Measurements from ENCODE around the gene DAP.

DAP gene

DNA sequence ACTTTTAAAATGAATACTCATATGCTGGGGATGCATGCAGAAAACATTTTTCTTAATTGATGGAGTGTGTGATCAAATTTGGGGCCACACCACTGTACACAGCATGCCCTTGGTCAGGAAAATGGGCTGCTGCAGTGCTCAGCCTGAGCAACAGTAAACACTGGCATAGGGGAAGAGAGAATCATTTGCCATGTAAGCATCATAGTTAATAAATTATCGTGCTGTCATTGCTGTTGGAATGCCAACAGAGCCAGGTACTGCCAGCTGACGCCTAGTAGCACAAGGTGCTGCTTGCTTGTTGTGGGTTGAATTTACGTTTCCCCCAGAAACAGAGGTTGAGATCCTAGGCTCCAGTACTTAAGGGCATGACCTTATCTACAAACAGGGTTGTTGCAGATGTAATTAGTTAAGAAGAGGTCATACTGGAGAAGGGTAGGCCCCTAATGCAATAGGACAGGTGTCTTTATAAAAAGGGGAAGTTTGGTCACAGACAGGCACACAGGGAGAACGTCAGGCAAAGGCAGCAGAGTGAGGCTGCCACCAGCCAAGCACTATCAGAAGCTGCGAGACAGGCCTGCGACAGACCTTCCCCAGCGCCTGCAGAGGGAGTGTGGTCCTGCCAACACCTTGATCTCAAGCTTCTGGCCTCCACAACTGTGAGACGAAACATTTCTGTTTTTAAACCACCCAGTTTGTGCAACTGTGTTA, 25.3 kb downstream of the DAP start (continued):
- TF ChIP-seq, protein P1, sequence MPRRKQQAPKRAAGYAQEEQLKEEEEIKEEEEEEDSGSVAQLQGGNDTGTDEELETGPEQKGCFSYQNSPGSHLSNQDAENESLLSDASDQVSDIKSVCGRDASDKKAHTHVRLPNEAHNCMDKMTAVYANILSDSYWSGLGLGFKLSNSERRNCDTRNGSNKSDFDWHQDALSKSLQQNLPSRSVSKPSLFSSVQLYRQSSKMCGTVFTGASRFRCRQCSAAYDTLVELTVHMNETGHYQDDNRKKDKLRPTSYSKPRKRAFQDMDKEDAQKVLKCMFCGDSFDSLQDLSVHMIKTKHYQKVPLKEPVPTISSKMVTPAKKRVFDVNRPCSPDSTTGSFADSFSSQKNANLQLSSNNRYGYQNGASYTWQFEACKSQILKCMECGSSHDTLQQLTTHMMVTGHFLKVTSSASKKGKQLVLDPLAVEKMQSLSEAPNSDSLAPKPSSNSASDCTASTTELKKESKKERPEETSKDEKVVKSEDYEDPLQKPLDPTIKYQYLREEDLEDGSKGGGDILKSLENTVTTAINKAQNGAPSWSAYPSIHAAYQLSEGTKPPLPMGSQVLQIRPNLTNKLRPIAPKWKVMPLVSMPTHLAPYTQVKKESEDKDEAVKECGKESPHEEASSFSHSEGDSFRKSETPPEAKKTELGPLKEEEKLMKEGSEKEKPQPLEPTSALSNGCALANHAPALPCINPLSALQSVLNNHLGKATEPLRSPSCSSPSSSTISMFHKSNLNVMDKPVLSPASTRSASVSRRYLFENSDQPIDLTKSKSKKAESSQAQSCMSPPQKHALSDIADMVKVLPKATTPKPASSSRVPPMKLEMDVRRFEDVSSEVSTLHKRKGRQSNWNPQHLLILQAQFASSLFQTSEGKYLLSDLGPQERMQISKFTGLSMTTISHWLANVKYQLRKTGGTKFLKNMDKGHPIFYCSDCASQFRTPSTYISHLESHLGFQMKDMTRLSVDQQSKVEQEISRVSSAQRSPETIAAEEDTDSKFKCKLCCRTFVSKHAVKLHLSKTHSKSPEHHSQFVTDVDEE (CRISPR knock-in tag; IDR thresholded peaks at IDR 0.05) = no peak
- no peak for TF ChIP-seq ZNF565 (CRISPR knock-in tag; conservative IDR thresholded peaks at IDR 0.05; ENCODE audit: low read depth)
- TF ChIP-seq CSDC2 (CRISPR knock-in tag; IDR thresholded peaks at IDR 0.05) = no peak

DNA sequence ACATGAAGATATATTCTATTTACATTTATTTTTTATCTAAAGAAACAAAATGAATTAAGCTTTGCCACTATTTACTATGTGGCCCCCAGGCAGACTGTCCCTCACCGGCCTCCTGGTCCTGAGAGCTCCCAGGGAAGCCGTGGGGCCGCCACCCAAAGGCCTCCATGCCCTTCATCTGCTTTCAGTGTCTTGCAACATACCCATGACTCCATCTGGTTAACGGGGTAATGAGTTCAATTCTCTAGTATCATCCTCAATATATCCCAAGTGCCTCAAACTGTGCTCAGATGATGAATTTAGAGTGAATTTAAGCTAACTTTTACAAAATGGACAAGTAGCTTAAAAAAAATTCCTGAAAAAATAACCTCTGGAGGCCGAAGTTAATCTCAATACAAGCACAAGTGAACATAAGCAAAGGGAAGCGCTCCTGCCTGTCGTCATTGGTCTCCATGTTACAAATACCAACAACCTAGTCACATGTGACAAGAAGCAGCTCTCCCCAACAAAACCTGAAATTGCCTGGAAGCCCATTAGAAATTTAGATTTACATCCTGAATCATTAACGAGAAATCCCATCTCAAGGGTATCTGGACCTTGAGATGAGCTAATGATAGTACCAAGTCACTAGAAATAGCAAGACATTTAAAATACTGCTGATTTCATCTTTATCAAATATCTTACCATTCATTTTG, 26.1 kb downstream of the DAP start:
- ATAC-seq = no peak
- TF ChIP-seq ZFP3 (CRISPR knock-in tag; IDR thresholded peaks at IDR 0.05) (no peak), OSR1 (CRISPR knock-in tag; IDR thresholded peaks at IDR 0.05) (no peak), ZNF70 (CRISPR knock-in tag; IDR thresholded peaks at IDR 0.05) (no peak), ISL1 (CRISPR knock-in tag; IDR thresholded peaks at IDR 0.05) (no peak), GLIS3 (CRISPR knock-in tag; IDR thresholded peaks at IDR 0.05) (no peak), TCF4 (CRISPR knock-in tag; IDR thresholded peaks at IDR 0.05; ENCODE audit: borderline replicate concordance) (no peak), ZNF565 (CRISPR knock-in tag; conservative IDR thresholded peaks at IDR 0.05; ENCODE audit: low read depth) (no peak), ZFP30 (CRISPR knock-in tag; IDR thresholded peaks at IDR 0.05) (no peak)
- TF ChIP-seq, protein P2, sequence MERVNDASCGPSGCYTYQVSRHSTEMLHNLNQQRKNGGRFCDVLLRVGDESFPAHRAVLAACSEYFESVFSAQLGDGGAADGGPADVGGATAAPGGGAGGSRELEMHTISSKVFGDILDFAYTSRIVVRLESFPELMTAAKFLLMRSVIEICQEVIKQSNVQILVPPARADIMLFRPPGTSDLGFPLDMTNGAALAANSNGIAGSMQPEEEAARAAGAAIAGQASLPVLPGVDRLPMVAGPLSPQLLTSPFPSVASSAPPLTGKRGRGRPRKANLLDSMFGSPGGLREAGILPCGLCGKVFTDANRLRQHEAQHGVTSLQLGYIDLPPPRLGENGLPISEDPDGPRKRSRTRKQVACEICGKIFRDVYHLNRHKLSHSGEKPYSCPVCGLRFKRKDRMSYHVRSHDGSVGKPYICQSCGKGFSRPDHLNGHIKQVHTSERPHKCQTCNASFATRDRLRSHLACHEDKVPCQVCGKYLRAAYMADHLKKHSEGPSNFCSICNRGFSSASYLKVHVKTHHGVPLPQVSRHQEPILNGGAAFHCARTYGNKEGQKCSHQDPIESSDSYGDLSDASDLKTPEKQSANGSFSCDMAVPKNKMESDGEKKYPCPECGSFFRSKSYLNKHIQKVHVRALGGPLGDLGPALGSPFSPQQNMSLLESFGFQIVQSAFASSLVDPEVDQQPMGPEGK (CRISPR knock-in tag; IDR thresholded peaks at IDR 0.05; ENCODE audit: borderline replicate concordance) = no peak
- TF ChIP-seq, protein P1 (CRISPR knock-in tag; IDR thresholded peaks at IDR 0.05) = no peak
- TF ChIP-seq, protein P3, sequence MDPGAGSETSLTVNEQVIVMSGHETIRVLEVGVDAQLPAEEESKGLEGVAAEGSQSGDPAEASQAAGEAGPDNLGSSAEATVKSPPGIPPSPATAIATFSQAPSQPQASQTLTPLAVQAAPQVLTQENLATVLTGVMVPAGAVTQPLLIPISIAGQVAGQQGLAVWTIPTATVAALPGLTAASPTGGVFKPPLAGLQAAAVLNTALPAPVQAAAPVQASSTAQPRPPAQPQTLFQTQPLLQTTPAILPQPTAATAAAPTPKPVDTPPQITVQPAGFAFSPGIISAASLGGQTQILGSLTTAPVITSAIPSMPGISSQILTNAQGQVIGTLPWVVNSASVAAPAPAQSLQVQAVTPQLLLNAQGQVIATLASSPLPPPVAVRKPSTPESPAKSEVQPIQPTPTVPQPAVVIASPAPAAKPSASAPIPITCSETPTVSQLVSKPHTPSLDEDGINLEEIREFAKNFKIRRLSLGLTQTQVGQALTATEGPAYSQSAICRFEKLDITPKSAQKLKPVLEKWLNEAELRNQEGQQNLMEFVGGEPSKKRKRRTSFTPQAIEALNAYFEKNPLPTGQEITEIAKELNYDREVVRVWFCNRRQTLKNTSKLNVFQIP (CRISPR knock-in tag; IDR thresholded peaks at IDR 0.05; ENCODE audit: borderline replicate concordance, low read depth) = no peak

DNA sequence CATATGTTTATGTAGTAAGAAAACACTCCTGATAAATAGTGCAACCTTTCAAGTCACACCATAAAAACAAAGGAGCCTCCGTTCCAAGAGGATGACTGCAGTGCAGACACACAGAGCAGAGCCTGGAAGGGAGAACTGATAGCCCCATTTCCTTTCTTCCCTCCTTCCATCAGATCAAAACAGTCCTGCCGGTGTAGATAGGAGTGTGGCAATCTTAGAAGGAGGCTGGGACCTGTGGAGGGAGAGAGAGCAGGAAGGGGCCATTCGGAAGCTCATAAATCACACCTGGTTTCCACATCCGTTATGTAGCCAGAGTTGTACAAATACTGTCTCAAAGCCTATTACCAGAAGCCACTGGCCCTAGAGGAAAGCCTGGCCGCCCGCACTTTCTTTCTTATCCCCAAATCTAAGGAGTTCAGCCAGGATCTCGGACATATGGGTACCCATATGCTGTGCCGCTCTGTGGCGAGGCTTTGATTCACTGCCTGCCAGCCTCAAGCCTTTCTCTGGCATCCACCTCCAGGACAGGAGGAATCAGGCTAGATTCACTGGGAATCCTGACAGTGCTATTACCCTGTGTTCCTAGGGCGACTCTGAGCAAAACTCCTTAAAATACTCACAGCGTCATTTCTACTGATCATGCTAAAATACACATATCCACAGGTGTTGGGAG, 26.9 kb downstream of the DAP start:
- no peak for ATAC-seq
- TF ChIP-seq, protein P3 (CRISPR knock-in tag; IDR thresholded peaks at IDR 0.05; ENCODE audit: borderline replicate concordance, low read depth) = no peak

DNA sequence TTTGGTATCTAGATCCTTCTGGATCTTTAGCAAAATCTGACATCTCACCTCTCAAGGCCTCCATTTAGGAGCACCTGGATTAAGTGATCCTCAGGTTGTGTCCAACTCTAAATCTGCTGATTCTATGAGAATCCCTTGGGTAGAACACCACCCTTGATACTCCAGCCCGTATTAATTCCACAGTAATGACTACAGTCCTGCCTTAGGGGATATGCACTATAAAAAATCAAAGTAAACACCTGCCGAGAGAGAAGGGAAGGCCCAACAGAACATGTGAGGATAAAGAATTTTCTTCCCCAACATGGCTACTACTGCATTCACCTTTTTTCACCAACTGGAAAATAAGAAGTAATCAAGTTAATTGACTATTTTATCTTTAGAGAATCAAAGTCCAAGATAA, 27.6 kb downstream of the DAP start:
- ATAC-seq = no peak
- TF ChIP-seq ZNF565 (CRISPR knock-in tag; conservative IDR thresholded peaks at IDR 0.05; ENCODE audit: low read depth) = no peak
- TF ChIP-seq BACH2 (CRISPR knock-in tag; IDR thresholded peaks at IDR 0.05; ENCODE audit: borderline replicate concordance) = no peak
- no peak for TF ChIP-seq GLIS3 (CRISPR knock-in tag; IDR thresholded peaks at IDR 0.05)
- TF ChIP-seq ZFP30 (CRISPR knock-in tag; IDR thresholded peaks at IDR 0.05) = no peak
- TF ChIP-seq ZFP3 (CRISPR knock-in tag; IDR thresholded peaks at IDR 0.05) = no peak
- no peak for TF ChIP-seq ZC3H10 (CRISPR knock-in tag; IDR thresholded peaks at IDR 0.05)
- TF ChIP-seq, protein P2 (CRISPR knock-in tag; IDR thresholded peaks at IDR 0.05; ENCODE audit: borderline replicate concordance) = no peak
- TF ChIP-seq ESRRG (CRISPR knock-in tag; IDR thresholded peaks at IDR 0.05) = no peak

Measured in SK-N-SH treated with all-trans-retinoic acid at 6 μM for 48 hours (cell line).